Measurements from ENCODE around the gene ELMO1. TPM values are rescaled to one million over a fixed set of nuclear protein-coding genes. Genes with fewer than 3 reads are reported as not detected.
A peak's percentile ranks its signal among the peaks of the same experiment; 100 is the strongest.

The ELMO1 gene
- total RNA-seq, 1 experiment from 2014 or later = 10.1 TPM

DNA sequence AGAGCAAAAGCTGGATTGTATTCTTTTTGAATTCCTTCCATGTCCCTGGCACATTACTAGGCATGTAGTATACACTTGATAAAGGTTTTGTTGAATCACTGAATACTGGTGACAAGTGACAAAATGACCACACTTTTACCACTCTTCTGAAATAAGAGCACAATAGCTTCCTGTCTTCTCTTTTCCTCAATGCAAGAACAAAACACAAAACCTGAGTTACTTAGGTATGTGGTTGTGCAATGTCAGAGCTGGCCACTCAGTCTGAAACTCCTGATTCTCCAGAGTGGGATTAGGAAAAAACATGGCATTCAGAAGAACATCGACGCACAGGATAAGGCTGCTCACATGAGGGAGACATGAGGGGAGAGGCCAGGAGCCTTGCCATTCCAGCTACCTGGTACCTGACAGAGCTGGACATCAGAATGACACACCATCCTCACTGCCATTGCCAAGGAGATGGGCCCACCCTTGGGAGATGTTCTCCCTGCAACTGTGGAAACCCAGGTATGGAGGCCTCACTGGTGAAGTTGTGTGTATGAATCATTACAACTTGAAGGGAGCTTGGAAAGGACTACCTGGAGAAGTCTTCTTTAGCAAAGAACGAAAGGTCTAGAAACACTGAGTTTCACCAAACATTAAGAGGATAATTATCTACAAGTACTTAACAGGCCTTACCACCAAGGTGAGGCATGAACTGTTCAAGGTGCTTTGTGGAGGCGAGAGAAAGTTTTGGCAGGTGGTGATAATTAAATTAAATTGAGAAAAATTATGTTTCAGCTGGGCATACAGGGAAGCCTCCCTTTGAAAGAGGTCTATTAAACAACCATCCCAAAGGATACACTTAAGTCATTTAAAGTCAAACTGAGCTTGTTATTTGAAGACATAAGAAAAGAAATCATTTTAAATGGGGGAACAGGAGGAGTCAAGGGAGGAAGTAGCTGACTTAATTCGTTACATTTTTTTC is 477.8 kb downstream of the ELMO1 start:
- no peak for DNase-seq (ENCODE audit: extremely low read depth, low read depth)

DNA sequence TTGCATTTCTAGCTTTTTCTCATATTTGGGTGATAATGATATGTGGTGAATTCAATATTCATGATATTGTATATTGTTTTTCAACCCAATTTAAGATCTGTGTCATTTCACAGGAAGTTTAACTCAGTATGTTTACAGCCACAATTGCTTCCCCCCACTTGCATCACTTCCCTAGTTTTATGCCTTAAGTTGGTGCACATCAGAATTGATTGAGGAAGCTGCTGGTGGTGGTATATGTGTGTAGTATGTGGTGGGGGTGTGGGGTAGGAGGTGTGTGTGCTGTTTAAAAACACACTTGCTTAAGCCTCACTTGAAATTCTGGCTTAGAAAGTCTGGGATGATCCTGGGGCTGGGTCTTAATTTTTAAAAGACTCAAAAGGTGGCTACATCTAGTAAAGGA is 479.3 kb downstream of the ELMO1 start:
- DNase-seq (ENCODE audit: extremely low read depth, low read depth) = no peak

DNA sequence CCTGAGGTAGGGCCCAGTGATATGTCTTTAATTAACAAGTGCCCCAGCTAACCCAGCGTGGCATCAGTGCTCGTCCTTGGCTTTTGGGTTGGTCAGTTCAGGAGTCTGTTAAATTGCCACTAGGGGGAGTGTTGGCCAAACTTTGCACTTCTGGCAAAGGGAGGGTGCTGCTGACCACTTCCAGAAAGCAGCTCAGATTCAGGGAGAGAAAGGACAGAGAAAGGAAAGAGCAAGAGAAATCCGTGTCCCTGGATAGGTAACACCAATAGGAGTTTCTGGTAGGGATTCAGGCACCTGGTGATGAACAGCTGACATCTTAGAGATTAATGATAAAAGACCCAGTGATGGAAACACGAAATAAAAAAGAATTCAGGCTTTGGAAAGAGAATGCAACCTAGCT is 481.3 kb downstream of the ELMO1 start:
- DNase-seq (ENCODE audit: extremely low read depth, low read depth) = peak; percentile 65

DNA sequence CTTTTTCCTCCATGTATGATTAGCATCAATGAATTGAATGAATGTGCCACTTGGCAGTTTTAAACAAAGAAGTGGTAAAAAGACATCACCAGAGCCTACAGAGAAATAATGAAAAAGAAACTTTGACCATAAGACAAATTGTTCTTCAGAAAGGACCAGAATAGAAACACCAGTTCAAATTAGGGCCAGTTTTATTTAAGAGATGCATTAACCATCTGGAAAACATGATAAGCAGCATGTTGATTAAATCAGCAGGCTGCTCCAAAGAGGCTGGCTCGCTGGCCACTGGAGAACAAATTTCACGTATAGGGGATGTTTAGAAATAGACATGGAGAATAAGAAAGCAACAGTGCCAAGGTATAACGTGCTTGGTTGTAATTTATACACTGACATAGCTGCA is 482.0 kb downstream of the ELMO1 start:
- no peak for DNase-seq (ENCODE audit: extremely low read depth, low read depth)

DNA sequence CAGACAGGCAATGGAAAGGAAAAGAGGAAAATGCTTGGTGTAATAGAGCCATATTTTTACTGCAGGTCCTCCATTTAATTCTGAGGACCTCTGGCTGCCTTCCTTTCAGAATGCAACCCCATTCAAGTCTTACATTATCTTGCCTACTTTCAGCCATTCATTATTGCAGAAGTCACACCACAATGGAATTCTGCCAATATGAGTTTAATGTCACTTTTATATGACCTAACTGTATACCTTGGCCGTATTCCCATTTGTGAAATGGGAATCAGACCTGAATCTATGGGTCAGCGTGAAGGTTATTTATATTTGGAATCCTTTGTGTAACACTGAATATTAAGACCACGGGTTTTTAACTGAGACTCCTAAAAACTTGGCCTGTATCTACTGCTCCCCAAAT is 482.6 kb downstream of the ELMO1 start:
- no peak for DNase-seq (ENCODE audit: extremely low read depth, low read depth)

DNA sequence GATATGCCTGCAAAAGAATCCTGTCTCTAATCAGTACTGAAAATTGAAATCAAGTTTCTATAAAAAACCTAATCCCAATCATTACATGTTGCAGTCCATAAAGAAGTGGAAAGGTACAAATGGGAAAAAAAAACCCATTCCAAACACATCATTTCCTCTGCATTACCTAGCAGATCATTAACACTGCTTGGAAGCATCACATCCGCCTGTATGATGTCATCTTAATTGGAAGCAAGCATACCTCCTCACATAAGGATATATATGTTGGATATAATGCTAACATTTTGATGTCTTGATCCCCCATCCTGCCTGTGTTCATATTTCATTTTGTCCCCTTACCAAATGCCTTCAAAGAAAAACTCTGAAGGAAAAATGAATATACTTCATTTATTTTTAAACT is 483.0 kb downstream of the ELMO1 start:
- DNase-seq (ENCODE audit: extremely low read depth, low read depth) = no peak

DNA sequence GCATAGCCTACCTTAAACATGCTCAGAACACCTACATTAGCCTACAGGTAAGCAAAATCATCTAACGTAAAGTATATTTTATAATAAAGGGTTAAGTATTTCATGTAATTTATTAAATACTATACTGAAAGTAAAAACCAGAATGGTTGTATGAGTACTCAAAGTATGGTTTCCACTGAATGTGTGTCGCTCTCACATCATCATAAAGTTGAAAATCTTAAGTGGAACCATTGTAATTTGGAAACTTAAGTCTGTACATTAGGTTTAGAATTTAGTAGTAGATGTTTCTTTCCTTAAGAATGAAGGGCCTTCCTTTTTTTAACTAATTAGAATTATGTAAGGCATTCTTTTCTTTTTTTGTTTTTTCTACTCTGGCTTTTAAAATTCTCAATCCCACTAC is 484.4 kb downstream of the ELMO1 start:
- DNase-seq (ENCODE audit: extremely low read depth, low read depth) = no peak

DNA sequence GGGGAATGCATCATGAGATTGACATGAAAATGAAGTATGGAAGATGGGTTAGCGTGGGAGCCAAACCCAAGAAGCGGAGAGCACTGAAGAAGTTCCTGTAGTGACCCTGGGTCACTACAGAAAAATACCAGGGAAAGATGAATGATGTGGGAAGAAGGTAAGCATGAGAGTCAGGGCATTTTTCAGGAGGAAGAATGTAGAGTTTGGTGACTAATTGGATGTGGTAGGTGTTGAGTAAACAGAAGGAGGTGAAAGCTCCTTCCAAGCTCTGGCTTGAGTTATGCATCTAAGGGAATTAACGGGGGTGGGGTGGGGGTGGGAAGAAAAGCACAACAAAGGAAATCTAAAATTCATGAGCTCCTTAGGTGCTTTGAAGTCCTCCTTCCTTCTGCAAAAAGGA is 486.3 kb downstream of the ELMO1 start:
- no peak for DNase-seq (ENCODE audit: extremely low read depth, low read depth)

DNA sequence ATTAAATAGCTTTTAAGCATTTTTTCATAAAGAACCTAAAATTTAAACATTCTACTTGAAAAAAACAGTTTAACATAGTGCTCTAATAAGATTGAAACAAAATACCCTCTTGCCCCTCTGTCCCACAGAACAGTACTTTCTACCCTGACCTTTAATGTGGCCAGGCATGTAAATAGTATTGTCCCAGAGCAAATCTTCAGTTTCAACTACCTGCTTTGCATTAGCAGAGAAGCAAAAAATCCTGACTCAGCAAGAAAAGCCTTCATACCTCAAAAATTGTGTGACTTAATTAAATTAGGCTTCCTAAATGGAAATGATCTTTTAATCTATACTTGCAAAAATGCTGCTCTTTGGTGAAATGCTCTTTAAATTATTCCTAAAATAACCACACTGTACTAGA is 487.0 kb downstream of the ELMO1 start:
- no peak for DNase-seq (ENCODE audit: extremely low read depth, low read depth)

DNA sequence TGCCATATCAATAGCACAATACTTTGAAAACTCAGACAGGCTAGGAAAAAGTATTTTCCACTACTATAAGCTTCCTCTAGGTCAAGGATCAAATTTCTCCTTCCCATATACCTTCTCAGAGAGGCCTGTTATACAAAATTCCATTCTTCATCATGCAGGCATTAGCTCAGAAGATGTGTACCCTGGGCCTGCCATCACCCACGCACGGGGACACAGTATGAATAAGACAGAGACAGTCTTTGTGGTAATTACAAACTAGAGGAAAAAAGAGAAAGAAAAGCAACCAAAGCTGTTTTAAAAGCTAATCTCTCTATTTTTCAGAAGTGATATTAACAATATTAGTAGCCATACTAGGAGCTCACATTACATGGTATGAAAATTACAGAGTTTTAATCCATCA is 487.6 kb downstream of the ELMO1 start:
- DNase-seq (ENCODE audit: extremely low read depth, low read depth) = no peak

DNA sequence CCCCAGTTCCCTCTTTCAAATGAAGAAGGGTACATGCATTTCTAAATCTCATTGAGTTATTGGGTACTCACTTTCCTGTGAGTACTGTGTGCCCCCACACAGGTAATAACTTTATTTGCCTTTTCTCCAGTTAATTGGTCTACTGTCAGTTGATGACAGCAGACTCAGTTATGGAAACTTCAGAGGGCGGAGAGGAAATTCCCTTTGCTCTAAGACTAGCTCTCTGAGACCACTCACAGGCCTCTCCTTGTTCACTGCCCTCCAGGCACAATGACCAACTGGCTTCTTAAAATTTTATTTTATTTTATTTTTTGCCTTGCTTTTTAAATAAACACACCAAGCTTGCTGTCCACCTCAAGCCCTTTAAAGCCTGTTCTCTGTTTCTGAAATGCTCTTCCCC is 488.6 kb downstream of the ELMO1 start:
- no peak for DNase-seq (ENCODE audit: extremely low read depth, low read depth)

DNA sequence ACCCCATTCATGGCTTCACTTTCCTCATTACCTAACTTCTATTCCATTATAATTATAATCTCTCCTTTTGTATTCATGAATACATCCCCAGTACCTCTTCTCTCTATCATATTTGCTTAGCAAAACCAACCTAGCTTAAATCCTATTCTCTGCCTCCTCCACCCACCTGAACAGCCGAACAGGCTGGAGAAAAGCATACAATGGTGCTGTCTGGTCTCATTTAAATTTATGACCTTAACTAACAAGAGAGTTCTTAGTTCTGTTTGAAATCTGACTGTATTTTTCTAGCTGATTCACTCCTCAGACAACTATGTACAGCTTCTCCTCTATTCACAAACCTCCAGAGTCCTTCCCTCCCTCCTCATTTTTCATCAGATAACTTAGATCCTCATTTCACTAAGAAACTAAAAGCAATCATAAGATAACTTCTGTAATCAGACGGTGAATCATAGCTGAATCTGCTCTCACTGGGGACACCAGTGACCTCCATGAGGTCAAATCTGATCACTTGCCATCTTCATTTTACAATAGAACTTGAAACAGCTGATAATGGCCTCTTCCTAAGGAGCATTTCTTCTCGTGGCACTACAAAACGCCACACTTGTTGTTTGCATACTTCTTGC is 490.4 kb downstream of the ELMO1 start:
- DNase-seq (ENCODE audit: extremely low read depth, low read depth) = no peak

DNA sequence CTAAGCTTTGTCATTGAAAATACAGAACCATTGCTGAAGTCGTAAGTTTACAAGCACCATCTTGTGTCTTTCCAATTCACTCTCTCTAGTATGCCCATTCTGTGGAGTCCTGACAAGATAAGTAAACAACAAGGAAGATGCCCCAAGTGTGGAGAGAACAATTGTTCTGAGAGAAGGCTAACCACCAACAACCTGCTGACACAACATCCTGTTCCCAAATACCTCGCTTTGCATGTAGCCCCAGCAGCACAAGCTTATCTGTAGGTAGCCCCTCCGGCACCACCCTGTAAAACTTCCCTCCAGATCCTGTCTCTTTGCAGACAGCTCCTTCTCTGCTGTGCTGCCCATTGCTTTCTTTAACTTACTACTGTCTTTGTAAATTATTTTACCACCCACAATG is 491.0 kb downstream of the ELMO1 start:
- no peak for DNase-seq (ENCODE audit: extremely low read depth, low read depth)

DNA sequence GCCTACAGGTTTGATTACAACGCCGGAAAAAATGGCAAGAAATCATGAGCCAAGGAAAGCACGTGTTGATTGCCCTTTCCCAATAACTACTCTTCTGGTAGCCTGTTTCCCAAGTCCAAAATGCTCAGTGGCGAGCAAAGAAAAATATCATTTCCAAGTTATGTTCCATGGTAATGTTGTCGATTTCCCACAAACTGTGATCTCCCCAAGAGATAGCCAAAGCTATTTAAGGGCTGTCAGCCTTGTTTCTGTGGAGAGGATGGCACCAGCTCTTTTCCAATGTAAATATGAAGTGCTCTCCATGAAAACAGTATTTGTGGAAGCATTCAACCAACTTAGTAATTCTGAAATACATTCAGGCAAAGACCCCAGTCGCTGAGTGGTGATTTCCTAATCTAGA is 491.9 kb downstream of the ELMO1 start:
- DNase-seq (ENCODE audit: extremely low read depth, low read depth) = no peak

DNA sequence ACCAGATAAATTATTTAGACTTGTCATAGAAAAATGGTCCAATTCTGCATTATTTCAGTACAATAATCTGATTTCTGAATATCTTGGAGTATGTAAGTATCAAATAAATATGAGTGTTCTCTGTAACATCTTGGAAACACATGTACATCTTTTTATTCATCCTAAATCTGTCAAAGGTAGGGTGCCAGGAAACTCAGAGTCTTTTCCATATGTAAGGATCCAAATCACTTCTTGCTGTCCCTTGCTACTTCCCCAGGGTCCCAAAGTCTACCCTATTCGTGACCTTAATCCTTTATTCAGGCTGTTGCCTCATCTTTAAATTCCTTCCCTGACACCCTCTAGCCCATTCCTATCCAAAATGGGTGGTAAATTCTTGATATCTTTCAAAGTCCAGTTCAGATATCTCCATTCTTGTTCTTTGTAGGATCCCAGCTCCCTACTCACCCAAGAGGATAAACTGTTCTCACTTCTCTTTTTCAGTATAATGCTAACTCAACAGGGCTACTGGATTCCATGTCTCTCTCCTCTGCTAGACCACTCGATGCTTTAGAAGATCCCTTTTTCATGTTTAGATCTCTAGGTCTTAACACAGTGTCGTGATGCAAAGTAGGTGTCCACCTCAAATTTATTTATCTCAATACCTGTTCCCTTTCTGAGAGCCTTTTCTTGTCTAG is 493.1 kb downstream of the ELMO1 start:
- DNase-seq (ENCODE audit: extremely low read depth, low read depth) = no peak

DNA sequence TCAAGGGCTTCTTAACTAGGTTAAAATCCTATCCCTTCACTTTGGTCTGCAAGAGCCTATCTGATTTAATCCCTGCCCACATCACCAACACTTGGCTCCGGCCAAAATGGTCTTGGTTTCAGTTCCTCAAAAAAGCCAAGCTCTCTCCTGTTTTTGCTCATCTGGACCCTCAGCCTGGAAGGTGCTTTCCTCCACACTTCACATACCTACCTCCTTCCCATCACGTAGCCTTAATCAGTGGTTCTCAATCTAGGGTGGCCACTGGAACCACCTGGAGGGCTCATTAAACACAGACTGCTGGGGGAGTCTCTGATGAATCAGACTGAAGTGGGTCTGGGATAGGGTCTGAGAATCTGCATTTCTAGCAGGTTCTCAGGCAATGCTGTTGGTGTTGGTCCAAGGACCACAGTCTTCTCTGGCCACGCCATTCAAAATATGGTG is 497.4 kb downstream of the ELMO1 start:
- no peak for DNase-seq (ENCODE audit: extremely low read depth, low read depth)

DNA sequence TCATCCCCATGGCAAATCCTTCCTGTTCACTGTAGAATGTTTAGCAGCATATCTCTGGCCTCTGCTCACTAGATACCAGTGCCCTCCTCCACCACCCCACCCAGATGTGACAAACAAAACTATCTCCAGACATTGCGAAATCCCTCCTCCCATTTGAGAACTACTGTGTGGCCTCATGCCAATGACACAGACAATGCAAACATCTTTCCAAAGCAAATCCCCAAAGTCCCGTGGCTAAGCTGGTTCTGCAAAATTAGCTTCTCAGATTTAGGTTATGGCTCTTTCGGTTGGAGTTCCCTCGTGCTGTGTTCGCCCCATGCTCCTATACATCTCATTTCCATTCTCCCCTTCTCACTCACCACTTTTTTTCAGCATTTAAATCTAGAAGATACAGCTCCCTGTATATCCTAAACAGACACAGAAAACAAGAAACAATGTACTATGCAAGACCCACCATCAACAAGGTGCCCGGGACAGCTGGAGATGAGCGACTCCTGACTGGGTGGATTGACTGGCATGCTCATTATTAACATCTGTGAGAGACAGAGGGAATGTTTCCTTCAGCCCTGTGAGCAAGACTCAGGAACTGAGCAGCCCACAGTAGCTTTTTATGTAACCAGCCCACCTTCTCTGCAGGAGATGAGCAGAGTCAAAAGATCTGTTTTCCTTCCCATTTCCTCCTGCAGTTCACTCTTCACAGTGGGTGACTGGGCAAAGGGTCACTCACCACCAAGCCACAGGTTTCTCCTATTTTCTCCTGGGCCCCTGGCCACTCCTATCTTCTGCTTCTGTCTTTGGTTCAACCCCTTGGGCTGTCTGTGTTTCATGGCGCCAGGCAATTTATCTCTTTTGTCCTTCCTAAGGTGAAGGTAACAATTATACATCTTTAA is 498.7 kb downstream of the ELMO1 start:
- DNase-seq (ENCODE audit: extremely low read depth, low read depth) = no peak

DNA sequence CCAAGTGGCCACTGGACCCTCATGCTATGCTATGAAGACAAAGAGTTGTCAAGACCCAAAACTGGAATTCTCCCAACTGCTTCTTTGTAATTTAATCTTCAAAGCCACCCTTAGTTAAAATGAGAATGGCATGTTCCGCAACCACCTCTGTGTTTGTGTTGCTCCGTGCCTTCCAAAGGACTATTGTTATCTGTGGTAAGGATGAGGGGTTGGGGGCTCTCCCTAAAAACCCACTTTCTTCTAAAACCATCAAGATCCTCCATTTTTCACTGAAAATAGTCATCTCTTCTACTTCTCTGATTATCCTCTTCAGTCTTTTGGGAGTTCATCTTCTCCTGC is 502.3 kb downstream of the ELMO1 start:
- DNase-seq (ENCODE audit: extremely low read depth, low read depth) = no peak

DNA sequence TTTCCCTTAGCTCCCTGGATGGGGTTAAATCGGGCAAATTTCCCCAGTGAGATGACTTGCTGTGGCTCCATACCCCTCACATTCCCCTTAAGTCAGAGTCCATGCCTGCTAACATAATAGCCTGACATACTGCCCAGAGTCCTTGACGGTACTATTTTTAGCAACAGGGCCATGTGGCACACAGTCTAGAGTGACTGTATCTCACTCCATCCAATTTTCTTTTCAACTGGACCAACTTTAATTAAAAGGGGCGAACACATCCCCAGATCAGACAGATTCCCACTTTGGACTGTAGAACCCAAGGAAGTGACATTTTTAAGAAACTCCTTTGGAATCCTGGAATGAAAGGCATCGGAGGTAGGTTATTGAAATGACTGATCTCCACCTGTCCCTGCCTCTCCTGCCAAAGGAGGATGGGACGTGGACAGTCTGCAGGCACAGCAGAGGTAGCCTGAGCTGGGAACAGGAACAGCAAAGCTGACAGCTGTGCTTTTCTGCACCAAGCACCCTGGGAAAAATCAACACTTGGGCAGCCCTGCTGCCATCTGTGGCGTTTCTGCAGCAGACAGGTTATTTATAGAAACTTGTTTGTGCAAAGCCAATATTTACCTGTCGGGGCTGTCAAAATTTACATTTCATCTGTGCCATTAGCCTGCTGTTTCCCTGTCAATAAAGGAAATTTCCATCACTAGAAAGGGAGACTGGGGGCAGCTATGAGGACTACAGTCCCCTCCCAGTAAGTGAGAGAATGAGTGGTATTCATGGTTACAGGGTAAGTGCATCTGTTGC is 502.9 kb downstream of the ELMO1 start:
- no peak for DNase-seq (ENCODE audit: extremely low read depth, low read depth)

DNA sequence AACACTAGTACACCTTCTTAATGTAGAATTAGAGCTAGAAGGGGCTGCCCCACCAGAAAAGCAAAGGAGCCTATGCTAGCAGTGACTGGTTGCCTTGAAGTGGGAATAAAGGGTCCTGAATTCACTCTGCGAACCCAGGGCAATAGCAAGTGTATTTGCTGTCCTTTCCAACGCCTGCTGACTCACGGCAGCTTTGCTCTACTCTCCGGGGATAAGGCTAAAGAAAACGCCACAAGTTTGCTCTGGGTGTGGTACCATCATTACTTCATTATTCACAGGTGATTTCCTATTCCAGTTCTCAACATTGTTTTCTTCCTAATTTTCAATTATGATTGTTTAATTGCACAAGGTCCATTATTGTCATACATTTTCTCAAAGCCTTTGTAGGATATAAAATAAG is 503.8 kb downstream of the ELMO1 start:
- no peak for DNase-seq (ENCODE audit: extremely low read depth, low read depth)

Data from NCI-H460 (cell line).